Measurements from ENCODE around the gene PLIN5. TPM values are rescaled to one million over a fixed set of nuclear protein-coding genes. Genes with fewer than 3 reads are reported as not detected.
"Not testable (repeated sequence)": the region's sequence is repeated elsewhere in the genome, so short reads cannot be mapped to it uniquely, and the experiment has no call there.

PLIN5 gene
- total and polyA plus RNA-seq, 10 of the 15 experiments (the other 5 are each of a cell fraction or from before 2014, with no cell fraction given), result 0.15 to 0.33 TPM; not detected in 8

GRCh38 chr19:4542896-4543841 lies 8.1 kb upstream of the PLIN5 start (continued):
- TF ChIP-seq MEF2A (IDR thresholded peaks at IDR 0.05; ENCODE audit: insufficient read depth, low read depth, low read length), result no peak
- TF ChIP-seq, protein P1, sequence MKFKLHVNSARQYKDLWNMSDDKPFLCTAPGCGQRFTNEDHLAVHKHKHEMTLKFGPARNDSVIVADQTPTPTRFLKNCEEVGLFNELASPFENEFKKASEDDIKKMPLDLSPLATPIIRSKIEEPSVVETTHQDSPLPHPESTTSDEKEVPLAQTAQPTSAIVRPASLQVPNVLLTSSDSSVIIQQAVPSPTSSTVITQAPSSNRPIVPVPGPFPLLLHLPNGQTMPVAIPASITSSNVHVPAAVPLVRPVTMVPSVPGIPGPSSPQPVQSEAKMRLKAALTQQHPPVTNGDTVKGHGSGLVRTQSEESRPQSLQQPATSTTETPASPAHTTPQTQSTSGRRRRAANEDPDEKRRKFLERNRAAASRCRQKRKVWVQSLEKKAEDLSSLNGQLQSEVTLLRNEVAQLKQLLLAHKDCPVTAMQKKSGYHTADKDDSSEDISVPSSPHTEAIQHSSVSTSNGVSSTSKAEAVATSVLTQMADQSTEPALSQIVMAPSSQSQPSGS (IDR thresholded peaks at IDR 0.05; ENCODE audit: low read length), result no peak
- TF ChIP-seq, protein P2, sequence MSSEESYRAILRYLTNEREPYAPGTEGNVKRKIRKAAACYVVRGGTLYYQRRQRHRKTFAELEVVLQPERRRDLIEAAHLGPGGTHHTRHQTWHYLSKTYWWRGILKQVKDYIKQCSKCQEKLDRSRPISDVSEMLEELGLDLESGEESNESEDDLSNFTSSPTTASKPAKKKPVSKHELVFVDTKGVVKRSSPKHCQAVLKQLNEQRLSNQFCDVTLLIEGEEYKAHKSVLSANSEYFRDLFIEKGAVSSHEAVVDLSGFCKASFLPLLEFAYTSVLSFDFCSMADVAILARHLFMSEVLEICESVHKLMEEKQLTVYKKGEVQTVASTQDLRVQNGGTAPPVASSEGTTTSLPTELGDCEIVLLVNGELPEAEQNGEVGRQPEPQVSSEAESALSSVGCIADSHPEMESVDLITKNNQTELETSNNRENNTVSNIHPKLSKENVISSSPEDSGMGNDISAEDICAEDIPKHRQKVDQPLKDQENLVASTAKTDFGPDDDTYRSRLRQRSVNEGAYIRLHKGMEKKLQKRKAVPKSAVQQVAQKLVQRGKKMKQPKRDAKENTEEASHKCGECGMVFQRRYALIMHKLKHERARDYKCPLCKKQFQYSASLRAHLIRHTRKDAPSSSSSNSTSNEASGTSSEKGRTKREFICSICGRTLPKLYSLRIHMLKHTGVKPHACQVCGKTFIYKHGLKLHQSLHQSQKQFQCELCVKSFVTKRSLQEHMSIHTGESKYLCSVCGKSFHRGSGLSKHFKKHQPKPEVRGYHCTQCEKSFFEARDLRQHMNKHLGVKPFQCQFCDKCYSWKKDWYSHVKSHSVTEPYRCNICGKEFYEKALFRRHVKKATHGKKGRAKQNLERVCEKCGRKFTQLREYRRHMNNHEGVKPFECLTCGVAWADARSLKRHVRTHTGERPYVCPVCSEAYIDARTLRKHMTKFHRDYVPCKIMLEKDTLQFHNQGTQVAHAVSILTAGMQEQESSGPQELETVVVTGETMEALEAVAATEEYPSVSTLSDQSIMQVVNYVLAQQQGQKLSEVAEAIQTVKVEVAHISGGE (CRISPR knock-in tag; IDR thresholded peaks at IDR 0.05), result no peak
- no peak for TF ChIP-seq NFYA (IDR thresholded peaks at IDR 0.05; ENCODE audit: borderline replicate concordance, low read depth, low read length)
- no peak for TF ChIP-seq ZSCAN29 (IDR thresholded peaks at IDR 0.05)
- no peak for TF ChIP-seq NFIC (IDR thresholded peaks at IDR 0.05; ENCODE audit: low read depth, low read length)

DNA sequence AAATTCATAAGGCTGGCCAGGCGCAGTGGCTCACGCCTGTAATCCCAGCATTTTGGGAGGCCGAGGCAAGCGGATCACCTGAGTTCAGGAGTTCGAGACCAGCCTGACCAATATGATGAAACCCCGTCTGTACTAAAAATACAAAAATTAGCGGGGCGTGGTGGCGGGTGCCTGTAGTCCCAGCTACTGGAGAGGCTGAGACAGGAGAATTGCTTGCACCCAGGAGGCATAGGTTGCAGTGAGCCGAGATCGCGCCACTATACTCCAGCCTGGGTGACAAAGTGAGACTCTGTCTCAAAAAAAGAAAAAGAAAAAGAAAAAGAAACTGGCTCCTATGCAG lies 6.8 kb upstream of the PLIN5 start:
- ChIA-PET CTCF (interaction anchor here (1.2 to 4.8 kb wide), 3 partner anchors 17 to 92 kb away, joined by 4 to 44 read pairs (median 4); no protein-coding TSS in a partner anchor), SMC1A (ENCODE audit: uncharacterized antibody, unreplicated experiment) (interaction anchor here (1.4 kb wide), 1 partner anchor 17 kb away, joined by 4 read pairs; no protein-coding TSS in a partner anchor)
- FAIRE-seq; DNase-seq (ENCODE audit: low read depth, low spot score); POLR2A ChIA-PET; BruUV-seq (replicated peaks); H3K36me3 ChIP-seq (ENCODE audit: control insufficient read depth in 2 of 2, insufficient read depth in 2 of 2, low read length in 1 of 2); H3K9ac ChIP-seq (ENCODE audit: control insufficient read depth, insufficient read depth, low read length); intact Hi-C loops (cut with micrococcal nuclease; ENCODE audit: unreplicated experiment); H3K4me3 ChIP-seq; H4K20me1 ChIP-seq (ENCODE audit: control insufficient read depth, insufficient read depth); H3K27me3 ChIP-seq (replicated peaks in 1 of 2; ENCODE audit: control insufficient read depth in 2 of 2, insufficient read depth in 2 of 2, low read length in 1 of 2); ATAC-seq; in situ Hi-C loops (cut with MboI); RAD21 ChIA-PET (ENCODE audit: unreplicated experiment); H2AFZ ChIP-seq (ENCODE audit: control insufficient read depth, low read depth, low read length); H3K4me2 ChIP-seq (ENCODE audit: control insufficient read depth, insufficient read depth); H3K79me2 ChIP-seq (ENCODE audit: control insufficient read depth, insufficient read depth, low read length); H3K9me3 ChIP-seq (replicated peaks; ENCODE audit: control insufficient read depth, insufficient read depth, low read length); H3K27ac ChIP-seq (ENCODE audit: control insufficient read depth, insufficient read depth): not testable (repeated sequence)
- peaks cover 12% of the 10 kb centered on the region for H3K4me1 ChIP-seq (ENCODE audit: control insufficient read depth, insufficient read depth, low read length)
- WGBS (ENCODE audit: insufficient coverage, insufficient replicate concordance, low lambda C conversion rate, missing lambda C conversion rate), result 78% methylated on average over 12 of the region's 12 CpGs
